ENCODE data around the gene DDO.

DNA sequence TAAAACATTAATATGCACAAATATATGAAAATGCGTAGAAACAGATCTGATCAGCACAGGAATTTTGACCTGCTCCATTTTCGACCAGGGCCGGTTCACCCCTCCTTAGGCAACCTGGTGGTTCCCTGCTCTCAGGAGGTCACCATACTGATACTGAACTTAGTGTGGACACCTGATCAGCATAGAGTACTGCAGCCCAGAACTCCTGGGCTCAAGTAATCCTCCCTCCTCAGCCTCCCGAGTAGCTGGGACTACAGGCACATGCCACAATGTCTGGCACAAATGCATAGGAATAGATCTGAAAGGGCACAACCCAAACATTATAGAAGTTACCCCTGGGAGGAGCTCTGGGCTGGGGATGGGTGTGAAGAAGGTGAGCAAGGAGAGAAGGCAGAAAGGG lies 24.7 kb upstream of the DDO start:
- TF ChIP-seq, protein P1, sequence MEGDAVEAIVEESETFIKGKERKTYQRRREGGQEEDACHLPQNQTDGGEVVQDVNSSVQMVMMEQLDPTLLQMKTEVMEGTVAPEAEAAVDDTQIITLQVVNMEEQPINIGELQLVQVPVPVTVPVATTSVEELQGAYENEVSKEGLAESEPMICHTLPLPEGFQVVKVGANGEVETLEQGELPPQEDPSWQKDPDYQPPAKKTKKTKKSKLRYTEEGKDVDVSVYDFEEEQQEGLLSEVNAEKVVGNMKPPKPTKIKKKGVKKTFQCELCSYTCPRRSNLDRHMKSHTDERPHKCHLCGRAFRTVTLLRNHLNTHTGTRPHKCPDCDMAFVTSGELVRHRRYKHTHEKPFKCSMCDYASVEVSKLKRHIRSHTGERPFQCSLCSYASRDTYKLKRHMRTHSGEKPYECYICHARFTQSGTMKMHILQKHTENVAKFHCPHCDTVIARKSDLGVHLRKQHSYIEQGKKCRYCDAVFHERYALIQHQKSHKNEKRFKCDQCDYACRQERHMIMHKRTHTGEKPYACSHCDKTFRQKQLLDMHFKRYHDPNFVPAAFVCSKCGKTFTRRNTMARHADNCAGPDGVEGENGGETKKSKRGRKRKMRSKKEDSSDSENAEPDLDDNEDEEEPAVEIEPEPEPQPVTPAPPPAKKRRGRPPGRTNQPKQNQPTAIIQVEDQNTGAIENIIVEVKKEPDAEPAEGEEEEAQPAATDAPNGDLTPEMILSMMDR (IDR thresholded peaks at IDR 0.05): no peak
- TF ChIP-seq POLR2A (IDR thresholded peaks at IDR 0.05): no peak
